Uterus (tissue), 2 donors: ENCODE measurements around the gene CSNK1G3.

Experiments
- POLR2A ChIP-seq, 2 donors: fragments of 450-650 bp; IDR thresholded peaks; one replicate each; pipeline ENCODE4 v1.6.1; 2016; ENCODE audit warnings: antibody characterized with exemption in 2 of 2, mild to moderate bottlenecking in 1 of 2, moderate library complexity in 1 of 2
- TF ChIP-seq, protein P1 (sequence below), 4 experiments: fragments of 200-600 bp in 2 of 4; fragments of 450-650 bp in 2 of 4; sonication (generic) in 2 of 4; IDR thresholded peaks; one replicate each; pipeline ENCODE4 v1.5.1; 2016 to 2019; ENCODE audit warnings: antibody characterized with exemption in 4 of 4, mild to moderate bottlenecking in 2 of 4, moderate library complexity in 1 of 4

DNA sequence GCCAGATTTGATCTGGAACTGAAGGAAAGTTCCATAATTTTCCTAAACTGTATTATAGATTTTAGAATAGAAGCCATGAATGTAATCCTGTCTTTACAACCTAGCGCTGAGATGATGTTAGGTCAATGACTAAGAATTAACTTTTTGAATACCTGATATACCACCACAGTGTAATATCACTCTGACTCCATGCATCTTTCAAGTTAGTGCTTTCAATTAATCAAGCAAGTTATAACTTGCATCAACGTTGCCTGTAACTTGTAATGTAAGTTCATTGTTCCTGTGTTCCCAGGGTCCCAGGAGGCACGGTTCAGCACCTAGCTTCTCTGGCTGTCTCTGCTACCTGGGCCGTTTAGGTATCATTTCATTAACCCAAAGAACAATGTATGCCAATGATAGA, 139.3 kb downstream of the CSNK1G3 start:
- TF ChIP-seq POLR2A (IDR thresholded peaks at IDR 0.05): no peak
- TF ChIP-seq, protein P1, sequence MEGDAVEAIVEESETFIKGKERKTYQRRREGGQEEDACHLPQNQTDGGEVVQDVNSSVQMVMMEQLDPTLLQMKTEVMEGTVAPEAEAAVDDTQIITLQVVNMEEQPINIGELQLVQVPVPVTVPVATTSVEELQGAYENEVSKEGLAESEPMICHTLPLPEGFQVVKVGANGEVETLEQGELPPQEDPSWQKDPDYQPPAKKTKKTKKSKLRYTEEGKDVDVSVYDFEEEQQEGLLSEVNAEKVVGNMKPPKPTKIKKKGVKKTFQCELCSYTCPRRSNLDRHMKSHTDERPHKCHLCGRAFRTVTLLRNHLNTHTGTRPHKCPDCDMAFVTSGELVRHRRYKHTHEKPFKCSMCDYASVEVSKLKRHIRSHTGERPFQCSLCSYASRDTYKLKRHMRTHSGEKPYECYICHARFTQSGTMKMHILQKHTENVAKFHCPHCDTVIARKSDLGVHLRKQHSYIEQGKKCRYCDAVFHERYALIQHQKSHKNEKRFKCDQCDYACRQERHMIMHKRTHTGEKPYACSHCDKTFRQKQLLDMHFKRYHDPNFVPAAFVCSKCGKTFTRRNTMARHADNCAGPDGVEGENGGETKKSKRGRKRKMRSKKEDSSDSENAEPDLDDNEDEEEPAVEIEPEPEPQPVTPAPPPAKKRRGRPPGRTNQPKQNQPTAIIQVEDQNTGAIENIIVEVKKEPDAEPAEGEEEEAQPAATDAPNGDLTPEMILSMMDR (IDR thresholded peaks at IDR 0.05): no peak
